Suprapubic skin (tissue), 4 donors: ENCODE data around the gene AMPH. TPM values are rescaled to one million over a fixed set of nuclear protein-coding genes. Genes with fewer than 3 reads are reported as not detected.

Experiments used
- DNase-seq, 2 donors: peaks; one replicate each; pipeline ENCODE4 v3.0.0-alpha.2; 2019; ENCODE audit warnings: low spot score in 2 of 2
- H3K27ac ChIP-seq: fragments of 200-600 bp; sonication (generic); one replicate; pipeline ENCODE4 v1.5.1; 2019
- H3K27me3 ChIP-seq: fragments of 200-600 bp; sonication (generic); one replicate; pipeline ENCODE4 v1.5.1; 2019
- H3K36me3 ChIP-seq: fragments of 200-600 bp; sonication (generic); one replicate; pipeline ENCODE4 v1.5.1; 2019
- H3K4me1 ChIP-seq: fragments of 200-600 bp; sonication (generic); one replicate; pipeline ENCODE4 v1.5.1; 2019
- H3K4me3 ChIP-seq: fragments of 200-600 bp; sonication (generic); one replicate; pipeline ENCODE4 v1.5.1; 2019; ENCODE audit warnings: mild to moderate bottlenecking
- H3K9me3 ChIP-seq: fragments of 200-600 bp; sonication (generic); one replicate; pipeline ENCODE4 v1.5.1; 2019
- EP300 ChIP-seq: sonication (generic); formaldehyde crosslinking; IDR thresholded peaks from one replicate; pipeline ENCODE4 v1.6.1; 2017; ENCODE audit warnings: antibody characterized with exemption
- POLR2A ChIP-seq, 2 donors: fragments of 450-650 bp; IDR thresholded peaks; one replicate each; pipeline ENCODE4 v1.6.1; 2017; ENCODE audit warnings: antibody characterized with exemption in 2 of 2, mild to moderate bottlenecking in 2 of 2, moderate library complexity in 2 of 2
- POLR2AphosphoS5 ChIP-seq, 3 donors: sonication (generic); formaldehyde crosslinking; IDR thresholded peaks; one replicate each; pipeline ENCODE4 v1.6.1; 2017; ENCODE audit warnings: antibody characterized with exemption in 3 of 3
- WGBS: methylation state at CpG from one replicate; pipeline ENCODE4 v1.1.5; 2018; 5-methylcytosine and 5-hydroxymethylcytosine counted together
- total RNA-seq, 4 donors: library from RNA; depleted of rRNA; stranded (reverse); fragments of >200 nt; gene quantifications; one replicate each; pipeline ENCODE4 v1.1.0, GENCODE V29; 2016
- TF ChIP-seq, protein P1 (sequence below), 2 donors: fragments of 200-600 bp in 1 of 2; fragments of 450-650 bp in 1 of 2; sonication (generic) in 1 of 2; IDR thresholded peaks; one replicate each; pipeline ENCODE4 v1.5.1; 2016 to 2019; ENCODE audit warnings: antibody characterized with exemption in 2 of 2, mild to moderate bottlenecking in 1 of 2, moderate library complexity in 1 of 2

Gene AMPH
- total RNA-seq, 4 donors from 2014 or later: 1.7 to 6.3 (median 2.3) TPM

DNA sequence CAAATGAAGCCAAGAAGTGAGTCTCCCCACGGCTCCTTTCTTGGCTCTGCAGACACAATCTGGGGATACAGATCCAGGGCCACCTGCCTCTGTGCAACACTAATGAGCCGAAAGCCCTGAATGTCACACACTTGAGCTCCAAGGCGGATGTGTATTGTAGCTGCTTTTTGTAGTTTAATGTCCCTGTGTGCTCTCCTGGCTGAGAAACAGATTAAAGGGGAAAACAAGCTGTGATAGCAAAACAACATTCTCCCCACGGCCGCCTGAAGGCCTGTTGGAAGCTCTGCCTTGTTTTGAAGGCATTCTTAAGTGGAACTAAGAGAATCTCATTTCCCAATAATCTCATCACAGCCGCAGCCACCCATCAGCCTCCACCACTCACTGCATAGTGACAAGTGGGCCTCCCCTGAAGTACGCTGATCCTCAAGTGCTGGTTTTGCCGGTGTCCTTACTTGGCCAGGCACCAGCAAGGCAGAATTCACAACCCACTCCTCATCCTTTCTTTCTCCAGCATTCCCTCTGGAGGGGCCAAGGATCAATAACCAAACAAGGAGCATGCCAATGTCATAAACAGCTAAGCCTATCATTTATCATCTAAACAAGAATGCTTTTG lies 44.4 kb upstream of the AMPH start:
- DNase-seq: no peak
- H3K27ac ChIP-seq: no peak overlapping the region
- H3K4me3 ChIP-seq: no peak overlapping the region
- no peak for TF ChIP-seq EP300
- TF ChIP-seq POLR2AphosphoS5 (IDR thresholded peaks at IDR 0.05): no peak
- TF ChIP-seq POLR2A (IDR thresholded peaks at IDR 0.05): no peak
- TF ChIP-seq, protein P1, sequence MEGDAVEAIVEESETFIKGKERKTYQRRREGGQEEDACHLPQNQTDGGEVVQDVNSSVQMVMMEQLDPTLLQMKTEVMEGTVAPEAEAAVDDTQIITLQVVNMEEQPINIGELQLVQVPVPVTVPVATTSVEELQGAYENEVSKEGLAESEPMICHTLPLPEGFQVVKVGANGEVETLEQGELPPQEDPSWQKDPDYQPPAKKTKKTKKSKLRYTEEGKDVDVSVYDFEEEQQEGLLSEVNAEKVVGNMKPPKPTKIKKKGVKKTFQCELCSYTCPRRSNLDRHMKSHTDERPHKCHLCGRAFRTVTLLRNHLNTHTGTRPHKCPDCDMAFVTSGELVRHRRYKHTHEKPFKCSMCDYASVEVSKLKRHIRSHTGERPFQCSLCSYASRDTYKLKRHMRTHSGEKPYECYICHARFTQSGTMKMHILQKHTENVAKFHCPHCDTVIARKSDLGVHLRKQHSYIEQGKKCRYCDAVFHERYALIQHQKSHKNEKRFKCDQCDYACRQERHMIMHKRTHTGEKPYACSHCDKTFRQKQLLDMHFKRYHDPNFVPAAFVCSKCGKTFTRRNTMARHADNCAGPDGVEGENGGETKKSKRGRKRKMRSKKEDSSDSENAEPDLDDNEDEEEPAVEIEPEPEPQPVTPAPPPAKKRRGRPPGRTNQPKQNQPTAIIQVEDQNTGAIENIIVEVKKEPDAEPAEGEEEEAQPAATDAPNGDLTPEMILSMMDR (IDR thresholded peaks at IDR 0.05): no peak
- no peaks in the 10 kb centered on the region for H3K9me3 ChIP-seq
- H3K36me3 ChIP-seq: no peaks in the 10 kb centered on the region
- H3K4me1 ChIP-seq: no peaks in the 10 kb centered on the region
- WGBS: 70% methylated on average over 8 of the region's 8 CpGs
- H3K27me3 ChIP-seq: no peaks in the 10 kb centered on the region

DNA sequence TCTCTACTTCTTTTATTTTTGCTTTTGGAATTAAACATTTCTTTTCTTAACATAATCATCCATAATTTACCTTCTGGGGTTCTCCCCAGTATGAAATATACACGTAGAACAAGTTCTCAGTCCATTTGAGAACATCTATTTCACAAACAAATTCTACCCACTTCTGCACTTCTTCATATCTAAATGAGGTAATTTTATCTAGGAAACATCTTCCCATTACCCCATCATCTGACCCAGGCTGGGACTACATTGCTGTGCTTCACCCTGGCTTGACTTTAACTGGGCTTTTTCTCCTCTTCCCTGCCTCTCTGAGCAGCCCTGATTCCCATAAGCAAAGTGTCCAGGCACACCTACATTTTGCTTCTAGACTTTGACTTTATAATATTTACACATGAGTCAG lies 43.3 kb upstream of the AMPH start:
- TF ChIP-seq POLR2A (IDR thresholded peaks at IDR 0.05) (no peak), POLR2AphosphoS5 (IDR thresholded peaks at IDR 0.05) (no peak), EP300 (no peak)
- TF ChIP-seq, protein P1 (IDR thresholded peaks at IDR 0.05): no peak
- H3K9me3 ChIP-seq: no peaks in the 10 kb centered on the region
- H3K4me1 ChIP-seq: no peaks in the 10 kb centered on the region
- no peaks in the 10 kb centered on the region for H3K27me3 ChIP-seq
- H3K4me3 ChIP-seq: no peak overlapping the region
- H3K27ac ChIP-seq: no peak overlapping the region
- H3K36me3 ChIP-seq: no peaks in the 10 kb centered on the region
- 49% methylated on average over 1 of the region's 1 CpG for WGBS
- no peak for DNase-seq

DNA sequence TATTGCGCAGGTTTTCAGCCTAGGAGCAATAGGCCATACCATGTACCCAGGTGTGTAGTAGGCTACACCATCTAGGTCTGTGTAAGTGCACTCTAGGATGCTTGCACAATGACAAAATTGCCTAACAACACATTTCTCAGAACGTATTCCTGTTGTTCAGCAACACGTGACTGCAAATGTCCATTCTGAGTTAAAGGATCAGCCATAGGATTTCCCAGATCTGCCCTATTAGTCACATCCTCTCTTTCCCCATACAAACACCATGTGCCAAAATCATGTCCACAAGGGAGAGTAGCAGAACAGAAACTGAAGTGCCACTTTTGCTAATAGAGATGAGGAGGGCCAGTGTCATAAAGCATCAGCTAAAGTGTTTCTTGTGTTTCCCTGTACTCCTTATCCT lies 42.6 kb upstream of the AMPH start:
- WGBS: 75% methylated on average over 3 of the region's 3 CpGs
- H3K27ac ChIP-seq: no peak overlapping the region
- H3K4me3 ChIP-seq: no peak overlapping the region
- no peak for DNase-seq
- TF ChIP-seq POLR2A (IDR thresholded peaks at IDR 0.05): no peak
- TF ChIP-seq, protein P1 (IDR thresholded peaks at IDR 0.05): no peak
- TF ChIP-seq POLR2AphosphoS5 (IDR thresholded peaks at IDR 0.05): no peak
- TF ChIP-seq EP300: no peak
- no peaks in the 10 kb centered on the region for H3K9me3 ChIP-seq
- H3K36me3 ChIP-seq: no peaks in the 10 kb centered on the region
- no peaks in the 10 kb centered on the region for H3K27me3 ChIP-seq
- H3K4me1 ChIP-seq: no peaks in the 10 kb centered on the region

DNA sequence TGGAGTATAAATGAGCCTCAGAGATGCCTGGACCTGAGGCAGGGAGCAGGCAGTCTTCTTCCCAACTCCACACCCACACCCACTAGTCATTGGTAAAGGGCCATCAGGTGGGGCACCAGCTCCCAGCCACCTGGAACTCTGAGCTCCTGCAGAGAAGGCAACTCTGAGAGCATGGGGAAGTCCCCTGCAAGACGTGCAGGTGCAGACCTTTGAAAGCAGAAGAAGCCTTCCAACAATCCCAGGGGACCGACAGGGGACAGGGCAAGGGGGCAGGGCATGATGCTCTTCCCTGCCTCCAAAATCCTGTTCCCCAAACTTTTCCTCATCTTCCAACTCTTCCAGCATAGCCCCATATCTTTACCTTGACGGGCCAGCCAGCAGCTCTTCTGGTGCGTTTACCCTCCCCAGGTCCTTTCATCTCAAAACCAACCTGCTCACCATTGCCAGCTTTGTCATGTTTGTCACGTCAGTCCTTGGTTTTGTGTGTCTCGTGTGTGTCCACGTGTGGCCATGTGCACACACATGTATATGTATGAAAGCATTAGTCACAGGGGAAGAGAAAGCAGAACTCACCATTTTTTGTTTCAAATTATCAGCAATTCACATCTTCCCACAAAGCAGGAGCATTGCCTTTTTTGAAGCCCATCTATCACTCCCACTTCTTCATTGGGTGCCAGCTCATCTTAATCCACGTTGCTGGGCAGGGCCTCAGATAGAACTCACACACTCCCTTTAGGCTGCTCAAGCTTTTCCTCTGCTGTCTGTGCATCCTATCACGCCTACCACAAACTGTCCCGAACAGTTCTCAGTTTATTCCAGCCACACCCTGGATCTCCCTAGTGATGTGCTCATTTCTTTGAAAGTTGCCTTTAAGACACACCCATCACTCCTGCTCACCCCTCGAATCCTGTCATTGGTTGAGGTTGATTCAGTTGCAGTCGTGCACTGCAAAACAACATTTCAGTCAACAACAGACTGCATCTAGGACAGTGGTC lies 41.0 kb upstream of the AMPH start:
- DNase-seq: no peak
- Histone ChIP-seq H3K27ac (no peak overlapping the region), H3K4me3 (no peak overlapping the region), H3K4me1 (no peaks in the 10 kb centered on the region), H3K27me3 (no peaks in the 10 kb centered on the region), H3K36me3 (no peaks in the 10 kb centered on the region), H3K9me3 (no peaks in the 10 kb centered on the region)
- 68% methylated on average over 12 of the region's 12 CpGs for WGBS
- no peak for TF ChIP-seq POLR2AphosphoS5 (IDR thresholded peaks at IDR 0.05)

DNA sequence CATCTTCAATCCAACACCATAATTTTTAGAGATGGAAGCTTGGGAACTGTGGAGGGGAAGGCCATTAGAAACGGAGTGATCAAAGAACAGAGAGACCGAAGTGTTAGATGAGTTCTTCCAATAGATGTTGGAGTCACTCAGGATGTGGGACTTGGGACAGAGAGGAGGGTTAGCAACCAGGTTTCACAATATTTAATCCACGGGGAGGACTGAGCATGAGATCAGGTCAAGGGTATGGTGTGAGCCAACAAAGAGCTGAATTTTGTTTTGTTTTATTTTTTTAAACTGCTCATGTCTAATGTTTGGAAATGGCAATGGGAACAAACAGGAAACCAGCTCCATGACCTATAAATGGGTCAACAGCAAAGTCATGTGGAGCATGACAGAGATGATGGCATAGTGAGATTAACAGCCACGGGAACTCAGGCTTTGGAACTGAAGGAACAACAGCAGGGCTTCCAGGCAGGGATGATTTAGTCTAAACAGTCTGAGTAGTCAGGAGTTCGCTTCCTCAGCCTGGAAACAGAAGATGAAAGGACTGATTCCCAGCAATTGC lies 38.9 kb upstream of the AMPH start:
- Histone ChIP-seq H3K36me3 (no peaks in the 10 kb centered on the region), H3K27me3 (no peaks in the 10 kb centered on the region), H3K9me3 (no peaks in the 10 kb centered on the region), H3K4me1 (no peaks in the 10 kb centered on the region), H3K27ac (no peak overlapping the region), H3K4me3 (no peak overlapping the region)
- DNase-seq: no peak
- no peak for TF ChIP-seq EP300
- TF ChIP-seq, protein P1 (IDR thresholded peaks at IDR 0.05): no peak
- 67% methylated on average over 5 of the region's 5 CpGs for WGBS
